ENCODE measurements around the gene DRG2. TPM values are rescaled to one million over a fixed set of nuclear protein-coding genes. Genes with fewer than 3 reads are reported as not detected.

Gene DRG2
- total and polyA plus RNA-seq, 2 of the 13 experiments (the other 11 are each of a cell fraction or from before 2014, with no cell fraction given) = 20.1 to 26.6 TPM

GRCh38 chr17:18093616-18094408 is 6.1 kb downstream of the DRG2 start:
- Histone ChIP-seq H3K9ac (ENCODE audit: insufficient read depth, low read depth, low read length) (no peak overlapping the region), H3K27me3 (ENCODE audit: control insufficient read depth in 1 of 2, insufficient read depth in 2 of 2, low read length in 2 of 2) (no peaks in the 10 kb centered on the region), H3K4me1 (ENCODE audit: insufficient read depth, low read length) (peaks cover 11% of the 10 kb centered on the region), H3K4me2 (ENCODE audit: low read depth, low read length) (no peak overlapping the region), H3K4me3 (replicated peaks in 1 of 3; ENCODE audit: insufficient read depth in 1 of 3, low read depth in 2 of 3, low read length in 3 of 3) (no peak overlapping the region), H3K79me2 (ENCODE audit: insufficient read depth, low read length) (peaks cover 5% of the 10 kb centered on the region), H4K20me1 (ENCODE audit: insufficient read depth, low read length) (no peaks in the 10 kb centered on the region), H3K27ac (ENCODE audit: extremely low read length, insufficient read depth, low read length) (no peak overlapping the region), H2AFZ (ENCODE audit: low read length) (no peak overlapping the region), H3K9me3 (ENCODE audit: low read length) (no peaks in the 10 kb centered on the region), H3K36me3 (replicated peaks in 1 of 2; ENCODE audit: control insufficient read depth in 1 of 2, insufficient read depth in 2 of 2, low read length in 2 of 2) (peaks cover 16 to 29% of the 10 kb centered on the region in 2 experiments)
- no TSS peak for BruUV-seq (replicated peaks)
- POLR2A ChIA-PET = no interaction called here
- CTCF ChIA-PET (ENCODE audit: low intra/inter-chr PET ratio, low total read pairs) = no interaction called here
- DNase-seq (ENCODE audit: low spot score) (peak; percentile 78), ATAC-seq (peak; percentile 83), FAIRE-seq (peak; percentile 84)
- in situ Hi-C loops (cut with HindIII; ENCODE audit: extremely low pct_ligation_motif_present, low pct_unique_long_range_greater_than_20kb) (no loop called here), intact Hi-C loops (cut with micrococcal nuclease; ENCODE audit: unreplicated experiment) (no loop called here)
- WGBS (ENCODE audit: low lambda C conversion rate) = 80% methylated on average over 14 of the region's 15 CpGs
- TF ChIP-seq HMGA1 (CRISPR knock-in tag; conservative IDR thresholded peaks at IDR 0.05) (no peak), ZC3H13 (CRISPR knock-in tag; IDR thresholded peaks at IDR 0.05) (no peak), RARA (CRISPR knock-in tag; IDR thresholded peaks at IDR 0.05) (no peak), ZNF101 (CRISPR knock-in tag; IDR thresholded peaks at IDR 0.05; ENCODE audit: borderline replicate concordance, low read depth) (no peak), POLR2A (IDR thresholded peaks at IDR 0.05; ENCODE audit: insufficient read depth in 1 of 2, low read depth in 2 of 2, low read length in 2 of 2) (no peak), NFYB (CRISPR knock-in tag; IDR thresholded peaks at IDR 0.05) (no peak), HDAC6 (IDR thresholded peaks at IDR 0.05; ENCODE audit: low read depth, low read length) (no peak), XRCC5 (optimal IDR thresholded peaks at IDR 0.05; ENCODE audit: low read length) (peak; percentile 29), ZSCAN31 (CRISPR knock-in tag; IDR thresholded peaks at IDR 0.05; ENCODE audit: low read depth) (no peak), SRY (CRISPR knock-in tag; IDR thresholded peaks at IDR 0.05) (no peak), ETV5 (CRISPR knock-in tag; IDR thresholded peaks at IDR 0.05; ENCODE audit: borderline replicate concordance) (no peak), RAD21 (CRISPR knock-in tag; IDR thresholded peaks at IDR 0.05) (peak; percentile 43; the same call in 1 of the 2 replicates), SP140L (CRISPR knock-in tag; IDR thresholded peaks at IDR 0.05; ENCODE audit: borderline replicate concordance) (no peak), REL (CRISPR knock-in tag; conservative IDR thresholded peaks at IDR 0.05) (no peak)
- TF ChIP-seq, protein P1, sequence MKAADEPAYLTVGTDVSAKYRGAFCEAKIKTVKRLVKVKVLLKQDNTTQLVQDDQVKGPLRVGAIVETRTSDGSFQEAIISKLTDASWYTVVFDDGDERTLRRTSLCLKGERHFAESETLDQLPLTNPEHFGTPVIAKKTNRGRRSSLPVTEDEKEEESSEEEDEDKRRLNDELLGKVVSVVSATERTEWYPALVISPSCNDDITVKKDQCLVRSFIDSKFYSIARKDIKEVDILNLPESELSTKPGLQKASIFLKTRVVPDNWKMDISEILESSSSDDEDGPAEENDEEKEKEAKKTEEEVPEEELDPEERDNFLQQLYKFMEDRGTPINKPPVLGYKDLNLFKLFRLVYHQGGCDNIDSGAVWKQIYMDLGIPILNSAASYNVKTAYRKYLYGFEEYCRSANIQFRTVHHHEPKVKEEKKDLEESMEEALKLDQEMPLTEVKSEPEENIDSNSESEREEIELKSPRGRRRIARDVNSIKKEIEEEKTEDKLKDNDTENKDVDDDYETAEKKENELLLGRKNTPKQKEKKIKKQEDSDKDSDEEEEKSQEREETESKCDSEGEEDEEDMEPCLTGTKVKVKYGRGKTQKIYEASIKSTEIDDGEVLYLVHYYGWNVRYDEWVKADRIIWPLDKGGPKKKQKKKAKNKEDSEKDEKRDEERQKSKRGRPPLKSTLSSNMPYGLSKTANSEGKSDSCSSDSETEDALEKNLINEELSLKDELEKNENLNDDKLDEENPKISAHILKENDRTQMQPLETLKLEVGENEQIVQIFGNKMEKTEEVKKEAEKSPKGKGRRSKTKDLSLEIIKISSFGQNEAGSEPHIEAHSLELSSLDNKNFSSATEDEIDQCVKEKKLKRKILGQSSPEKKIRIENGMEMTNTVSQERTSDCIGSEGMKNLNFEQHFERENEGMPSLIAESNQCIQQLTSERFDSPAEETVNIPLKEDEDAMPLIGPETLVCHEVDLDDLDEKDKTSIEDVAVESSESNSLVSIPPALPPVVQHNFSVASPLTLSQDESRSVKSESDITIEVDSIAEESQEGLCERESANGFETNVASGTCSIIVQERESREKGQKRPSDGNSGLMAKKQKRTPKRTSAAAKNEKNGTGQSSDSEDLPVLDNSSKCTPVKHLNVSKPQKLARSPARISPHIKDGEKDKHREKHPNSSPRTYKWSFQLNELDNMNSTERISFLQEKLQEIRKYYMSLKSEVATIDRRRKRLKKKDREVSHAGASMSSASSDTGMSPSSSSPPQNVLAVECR (CRISPR knock-in tag; IDR thresholded peaks at IDR 0.05; ENCODE audit: borderline replicate concordance) = no peak
- TF ChIP-seq, protein P2, sequence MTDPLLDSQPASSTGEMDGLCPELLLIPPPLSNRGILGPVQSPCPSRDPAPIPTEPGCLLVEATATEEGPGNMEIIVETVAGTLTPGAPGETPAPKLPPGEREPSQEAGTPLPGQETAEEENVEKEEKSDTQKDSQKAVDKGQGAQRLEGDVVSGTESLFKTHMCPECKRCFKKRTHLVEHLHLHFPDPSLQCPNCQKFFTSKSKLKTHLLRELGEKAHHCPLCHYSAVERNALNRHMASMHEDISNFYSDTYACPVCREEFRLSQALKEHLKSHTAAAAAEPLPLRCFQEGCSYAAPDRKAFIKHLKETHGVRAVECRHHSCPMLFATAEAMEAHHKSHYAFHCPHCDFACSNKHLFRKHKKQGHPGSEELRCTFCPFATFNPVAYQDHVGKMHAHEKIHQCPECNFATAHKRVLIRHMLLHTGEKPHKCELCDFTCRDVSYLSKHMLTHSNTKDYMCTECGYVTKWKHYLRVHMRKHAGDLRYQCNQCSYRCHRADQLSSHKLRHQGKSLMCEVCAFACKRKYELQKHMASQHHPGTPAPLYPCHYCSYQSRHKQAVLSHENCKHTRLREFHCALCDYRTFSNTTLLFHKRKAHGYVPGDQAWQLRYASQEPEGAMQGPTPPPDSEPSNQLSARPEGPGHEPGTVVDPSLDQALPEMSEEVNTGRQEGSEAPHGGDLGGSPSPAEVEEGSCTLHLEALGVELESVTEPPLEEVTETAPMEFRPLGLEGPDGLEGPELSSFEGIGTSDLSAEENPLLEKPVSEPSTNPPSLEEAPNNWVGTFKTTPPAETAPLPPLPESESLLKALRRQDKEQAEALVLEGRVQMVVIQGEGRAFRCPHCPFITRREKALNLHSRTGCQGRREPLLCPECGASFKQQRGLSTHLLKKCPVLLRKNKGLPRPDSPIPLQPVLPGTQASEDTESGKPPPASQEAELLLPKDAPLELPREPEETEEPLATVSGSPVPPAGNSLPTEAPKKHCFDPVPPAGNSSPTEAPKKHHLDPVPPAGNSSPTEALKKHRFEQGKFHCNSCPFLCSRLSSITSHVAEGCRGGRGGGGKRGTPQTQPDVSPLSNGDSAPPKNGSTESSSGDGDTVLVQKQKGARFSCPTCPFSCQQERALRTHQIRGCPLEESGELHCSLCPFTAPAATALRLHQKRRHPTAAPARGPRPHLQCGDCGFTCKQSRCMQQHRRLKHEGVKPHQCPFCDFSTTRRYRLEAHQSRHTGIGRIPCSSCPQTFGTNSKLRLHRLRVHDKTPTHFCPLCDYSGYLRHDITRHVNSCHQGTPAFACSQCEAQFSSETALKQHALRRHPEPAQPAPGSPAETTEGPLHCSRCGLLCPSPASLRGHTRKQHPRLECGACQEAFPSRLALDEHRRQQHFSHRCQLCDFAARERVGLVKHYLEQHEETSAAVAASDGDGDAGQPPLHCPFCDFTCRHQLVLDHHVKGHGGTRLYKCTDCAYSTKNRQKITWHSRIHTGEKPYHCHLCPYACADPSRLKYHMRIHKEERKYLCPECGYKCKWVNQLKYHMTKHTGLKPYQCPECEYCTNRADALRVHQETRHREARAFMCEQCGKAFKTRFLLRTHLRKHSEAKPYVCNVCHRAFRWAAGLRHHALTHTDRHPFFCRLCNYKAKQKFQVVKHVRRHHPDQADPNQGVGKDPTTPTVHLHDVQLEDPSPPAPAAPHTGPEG (CRISPR knock-in tag; IDR thresholded peaks at IDR 0.05) = no peak

Data from HepG2 (cell line).